Natural killer cell (primary cell): ENCODE data around the gene EIPR1. TPM values are rescaled to one million over a fixed set of nuclear protein-coding genes. Genes with fewer than 3 reads are reported as not detected.

ENCODE experiments used
- ATAC-seq, 3 donors: fragments of 150-1000 bp in 2 of 3; fragments of 200-7000 bp in 1 of 3; cut with Tn5 transposase; 1 replicate in 1 of 3; 2 replicates in 2 of 3; pipeline ENCODE4 v1.10.0; 2021; ENCODE audit warnings: mild to moderate bottlenecking in 2 of 3, moderate library complexity in 2 of 3
- DNase-seq, 2 donors: peaks; one replicate each; pipeline versions ENCODE4 v3.0.0 to v3.0.0-alpha.2; 2013 to 2021; ENCODE audit warnings: mixed read lengths in 1 of 2
- H3K27ac ChIP-seq: one replicate; pipeline ENCODE4 v1.5.1; 2013; ENCODE audit warnings: mild to moderate bottlenecking, low read length
- H3K27me3 ChIP-seq: one replicate; pipeline ENCODE4 v1.6.1; 2013; ENCODE audit warnings: low read length; ENCODE audit not compliant: control insufficient read depth, insufficient read depth
- H3K36me3 ChIP-seq: one replicate; pipeline ENCODE4 v1.6.1; 2013; ENCODE audit warnings: low read length; ENCODE audit not compliant: control insufficient read depth, insufficient read depth
- H3K4me1 ChIP-seq: one replicate; pipeline ENCODE4 v1.6.1; 2013; ENCODE audit warnings: low read length; ENCODE audit not compliant: control insufficient read depth, insufficient read depth
- H3K4me3 ChIP-seq: one replicate; pipeline ENCODE4 v1.5.1; 2013; ENCODE audit warnings: low read length
- H3K9me3 ChIP-seq: one replicate; pipeline ENCODE4 v1.6.1; 2013; ENCODE audit warnings: low read length; ENCODE audit not compliant: control insufficient read depth, insufficient read depth
- H3K27ac Mint-ChIP-seq, 2 donors: one replicate each; pipeline ENCODE4 v1.8.0; 2022; ENCODE audit warnings: mild to moderate bottlenecking in 2 of 2, mixed read lengths in 2 of 2, moderate library complexity in 1 of 2
- H3K27me3 Mint-ChIP-seq, 2 donors: one replicate each; pipeline ENCODE4 v1.8.0; 2022; ENCODE audit warnings: low read depth in 2 of 2, mixed read lengths in 2 of 2
- H3K36me3 Mint-ChIP-seq: one replicate; pipeline ENCODE4 v1.8.0; 2022; ENCODE audit warnings: mixed read lengths
- H3K4me1 Mint-ChIP-seq, 2 donors: one replicate each; pipeline ENCODE4 v1.8.0; 2022; ENCODE audit warnings: mixed read lengths in 2 of 2
- H3K4me3 Mint-ChIP-seq: one replicate; pipeline ENCODE4 v1.8.0; 2022; ENCODE audit warnings: mild to moderate bottlenecking, moderate library complexity, mixed read lengths
- H3K9me3 Mint-ChIP-seq, 2 donors: one replicate each; pipeline ENCODE4 v1.8.0; 2022; ENCODE audit warnings: mixed read lengths in 2 of 2
- WGBS: methylation state at CpG from one replicate; pipeline ENCODE4 v1.1.7; 2013; ENCODE audit warnings: missing lambda C conversion rate; ENCODE audit not compliant: insufficient coverage; 5-methylcytosine and 5-hydroxymethylcytosine counted together
- intact Hi-C: fragments of 100-400 bp; cut with micrococcal nuclease; formaldehyde crosslinking; loops from one replicate; pipeline ENCODE4 v1.14.2; 2022
- total RNA-seq, 4 donors: library from RNA; stranded (reverse); fragments of 120-200 nt in 1 of 4; gene quantifications; one replicate each; pipeline versions ENCODE4 v1.2.3 to v1.2.4, GENCODE V29; 2013 to 2022
- TF ChIP-seq, protein P1 (sequence below): fragments of 200-600 bp; IDR thresholded peaks from one replicate; pipeline ENCODE4 v1.8.0; 2022; ENCODE audit warnings: antibody characterized with exemption

The EIPR1 gene
- total RNA-seq, 3 donors from 2014 or later (not counting 1 experiment from before 2014, with no cell fraction given): 26.8 to 28.8 (median 27.9) TPM

DNA sequence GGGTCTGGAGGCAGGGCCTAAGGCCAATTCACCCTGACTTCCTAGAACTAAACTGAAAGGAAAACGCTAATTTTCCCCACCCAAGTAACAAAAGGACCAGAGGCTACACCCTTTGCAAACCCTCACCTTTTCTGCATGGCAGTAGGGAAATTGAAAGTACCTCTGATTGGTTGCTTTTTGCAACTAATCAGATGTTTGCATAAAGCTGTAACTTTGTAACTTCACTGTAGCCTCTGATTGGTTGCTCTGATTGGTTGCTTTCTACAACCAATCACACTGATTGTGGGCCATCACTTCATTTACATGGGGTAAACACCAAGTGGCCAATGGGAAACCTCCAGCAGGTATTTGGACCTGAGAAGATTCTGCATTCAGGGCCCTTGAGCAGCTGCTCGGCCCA is 20.8 kb downstream of the EIPR1 start:
- Mint-ChIP-seq H3K27me3 (no peaks in the 10 kb centered on the region), H3K4me1 (peaks cover 28 to 41% of the 10 kb centered on the region in 2 donors), H3K4me3 (no peak overlapping the region), H3K27ac (peak overlapping the region; percentile 43 to 58), H3K9me3 (peaks cover 0 to 2% of the 10 kb centered on the region in 2 donors), H3K36me3 (no peaks in the 10 kb centered on the region)
- no peak overlapping the region for H3K4me3 ChIP-seq
- TF ChIP-seq, protein P1, sequence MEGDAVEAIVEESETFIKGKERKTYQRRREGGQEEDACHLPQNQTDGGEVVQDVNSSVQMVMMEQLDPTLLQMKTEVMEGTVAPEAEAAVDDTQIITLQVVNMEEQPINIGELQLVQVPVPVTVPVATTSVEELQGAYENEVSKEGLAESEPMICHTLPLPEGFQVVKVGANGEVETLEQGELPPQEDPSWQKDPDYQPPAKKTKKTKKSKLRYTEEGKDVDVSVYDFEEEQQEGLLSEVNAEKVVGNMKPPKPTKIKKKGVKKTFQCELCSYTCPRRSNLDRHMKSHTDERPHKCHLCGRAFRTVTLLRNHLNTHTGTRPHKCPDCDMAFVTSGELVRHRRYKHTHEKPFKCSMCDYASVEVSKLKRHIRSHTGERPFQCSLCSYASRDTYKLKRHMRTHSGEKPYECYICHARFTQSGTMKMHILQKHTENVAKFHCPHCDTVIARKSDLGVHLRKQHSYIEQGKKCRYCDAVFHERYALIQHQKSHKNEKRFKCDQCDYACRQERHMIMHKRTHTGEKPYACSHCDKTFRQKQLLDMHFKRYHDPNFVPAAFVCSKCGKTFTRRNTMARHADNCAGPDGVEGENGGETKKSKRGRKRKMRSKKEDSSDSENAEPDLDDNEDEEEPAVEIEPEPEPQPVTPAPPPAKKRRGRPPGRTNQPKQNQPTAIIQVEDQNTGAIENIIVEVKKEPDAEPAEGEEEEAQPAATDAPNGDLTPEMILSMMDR: no peak
- 90% methylated on average over 2 of the region's 2 CpGs for WGBS
- ATAC-seq: no peak
- intact Hi-C loops: no loop called here
- H3K36me3 ChIP-seq: peaks cover 14% of the 10 kb centered on the region
- H3K9me3 ChIP-seq: no peaks in the 10 kb centered on the region
- H3K27ac ChIP-seq: no peak overlapping the region
- DNase-seq: no peak
- peaks cover 4% of the 10 kb centered on the region for H3K4me1 ChIP-seq
- no peaks in the 10 kb centered on the region for H3K27me3 ChIP-seq

DNA sequence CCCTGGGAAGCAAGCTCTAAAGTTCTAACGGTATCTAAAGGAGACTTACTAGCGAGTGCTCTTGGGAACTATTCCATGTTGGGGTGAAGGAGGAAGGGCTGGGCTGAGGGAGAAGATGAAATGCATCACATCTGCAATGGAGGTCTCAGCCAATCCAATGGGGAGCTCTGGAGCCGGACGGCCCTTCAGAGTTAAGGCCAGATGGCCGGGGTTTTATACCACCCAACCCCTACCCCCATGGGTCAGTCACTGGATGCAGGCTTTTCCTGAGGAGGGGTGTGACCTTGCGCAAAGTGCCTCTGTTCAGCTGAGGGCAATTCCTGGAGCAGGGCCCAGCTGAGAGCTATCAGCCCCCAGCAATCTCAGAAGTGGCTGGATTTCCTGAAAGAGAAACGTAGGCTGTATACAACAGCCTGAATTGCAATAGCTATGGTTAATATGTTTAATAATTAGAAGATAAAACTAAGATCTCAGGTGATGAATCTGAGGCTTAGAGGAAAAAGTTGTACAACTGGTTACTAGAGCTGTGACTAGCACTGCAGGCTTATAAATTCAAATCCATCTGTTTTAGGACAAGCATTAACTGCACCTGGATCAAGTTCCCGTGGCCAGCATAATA is 21.6 kb downstream of the EIPR1 start:
- WGBS: 93% methylated on average over 7 of the region's 8 CpGs
- TF ChIP-seq, protein P1: no peak
- H3K4me3 Mint-ChIP-seq: no peak overlapping the region
- no peak for ATAC-seq
- intact Hi-C loops: no loop called here
- H3K27me3 ChIP-seq: no peaks in the 10 kb centered on the region
- H3K27ac ChIP-seq: no peak overlapping the region
- no peak overlapping the region for H3K4me3 ChIP-seq
- H3K9me3 Mint-ChIP-seq: peaks cover 0 to 2% of the 10 kb centered on the region in 2 donors
- H3K4me1 Mint-ChIP-seq: peaks cover 21 to 34% of the 10 kb centered on the region in 2 donors
- H3K4me1 ChIP-seq: peaks cover 4% of the 10 kb centered on the region
- no peaks in the 10 kb centered on the region for H3K27me3 Mint-ChIP-seq
- H3K27ac Mint-ChIP-seq: peak overlapping the region; percentile 43 to 58
- H3K36me3 ChIP-seq: peaks cover 14% of the 10 kb centered on the region
- no peaks in the 10 kb centered on the region for H3K36me3 Mint-ChIP-seq
- no peak for DNase-seq
- no peaks in the 10 kb centered on the region for H3K9me3 ChIP-seq

DNA sequence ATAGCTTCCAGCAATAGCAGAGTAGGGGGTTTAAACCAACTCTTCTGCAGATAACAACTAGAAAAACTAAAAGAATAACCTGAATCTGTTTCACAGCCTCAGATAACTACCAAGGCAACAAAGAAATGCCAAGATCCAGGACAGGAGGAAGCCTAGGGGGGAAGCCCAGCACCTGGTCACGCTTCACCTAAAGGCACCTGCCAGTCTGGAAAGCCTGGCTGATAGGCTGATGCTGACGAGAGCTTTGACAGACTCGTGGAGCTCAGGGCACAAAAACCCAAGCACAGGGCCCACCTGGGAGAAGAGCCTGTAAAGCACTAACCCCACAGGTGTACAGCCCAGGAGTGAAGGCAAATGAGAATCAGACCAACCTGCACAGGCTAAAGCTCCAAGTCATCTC is 22.6 kb downstream of the EIPR1 start:
- H3K4me3 Mint-ChIP-seq: no peak overlapping the region

More for the DNA sequence above, 22.6 kb downstream of the EIPR1 start:
- ATAC-seq (no peak), DNase-seq (no peak)
- Histone ChIP-seq H3K9me3 (no peaks in the 10 kb centered on the region), H3K36me3 (peaks cover 14% of the 10 kb centered on the region), H3K27me3 (no peaks in the 10 kb centered on the region), H3K4me3 (no peak overlapping the region), H3K27ac (no peak overlapping the region), H3K4me1 (peaks cover 4% of the 10 kb centered on the region)
- peaks cover 0 to 2% of the 10 kb centered on the region in 2 donors for H3K9me3 Mint-ChIP-seq
- no peaks in the 10 kb centered on the region for H3K36me3 Mint-ChIP-seq
- peaks cover 20 to 24% of the 10 kb centered on the region in 2 donors for H3K4me1 Mint-ChIP-seq
- no peaks in the 10 kb centered on the region for H3K27me3 Mint-ChIP-seq
- intact Hi-C loops: no loop called here
- no peak overlapping the region for H3K27ac Mint-ChIP-seq
- 86% methylated on average over 3 of the region's 3 CpGs for WGBS
- TF ChIP-seq, protein P1: no peak
